ENCODE data around the gene M6PR. TPM values are rescaled to one million over a fixed set of nuclear protein-coding genes. Genes with fewer than 3 reads are reported as not detected.
A peak's percentile ranks its signal among the peaks of the same experiment; 100 is the strongest.
"Not testable (repeated sequence)": the region's sequence is repeated elsewhere in the genome, so short reads cannot be mapped to it uniquely, and the experiment has no call there.

Gene M6PR
- polyA plus RNA-seq, 3 donors from 2014 or later: 285 to 435 (median 395) TPM

DNA sequence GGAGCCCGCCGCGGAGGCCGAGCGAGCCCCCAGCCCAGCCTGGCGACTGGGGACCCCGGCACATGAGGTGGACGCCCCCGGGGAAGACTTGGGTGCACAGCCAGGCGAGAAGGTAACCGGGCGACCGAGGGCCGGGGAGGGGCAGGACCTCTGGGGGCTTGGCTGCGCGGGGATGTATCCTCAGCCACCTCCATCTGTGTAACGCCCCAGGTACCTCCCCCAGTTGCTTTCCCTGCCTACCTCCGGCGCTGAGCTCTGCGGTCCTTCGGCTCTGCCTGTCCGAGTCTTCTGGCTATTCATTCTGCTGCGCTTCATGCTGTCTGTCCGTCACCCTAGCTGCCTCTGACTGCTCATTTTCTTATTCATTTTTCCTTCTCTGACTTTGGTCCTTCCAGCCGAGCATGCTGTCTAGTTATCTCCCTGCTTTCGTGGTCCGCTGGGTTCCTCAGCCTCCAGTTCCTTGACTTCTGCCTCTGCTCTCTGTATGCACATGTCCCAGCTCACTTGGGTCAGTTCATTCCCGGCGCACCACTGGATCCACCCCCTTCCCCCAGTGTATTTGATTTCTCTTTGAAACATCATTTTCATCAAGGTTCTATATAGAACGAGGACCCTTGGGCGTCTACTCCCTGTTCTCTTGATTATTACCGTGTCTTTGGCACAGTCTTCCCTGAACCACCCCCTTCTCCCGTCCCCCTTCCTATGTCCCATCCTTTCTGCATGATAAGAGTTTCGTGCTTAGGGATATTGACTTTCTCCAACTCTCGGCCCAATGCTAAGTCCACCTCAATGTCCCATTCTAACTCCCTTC is 34.5 kb downstream of the M6PR start:
- Mint-ChIP-seq H3K9me3 (no peaks in the 10 kb centered on the region), H3K27me3 (ENCODE audit: low read depth in 3 of 3) (peaks cover 2 to 10% (median 4%) of the 10 kb centered on the region in 3 donors), H3K4me3 (no peak overlapping the region), H3K36me3 (peaks cover 4 to 9% (median 6%) of the 10 kb centered on the region in 3 donors), H3K27ac (no peak overlapping the region), H3K4me1 (peaks cover 4 to 8% of the 10 kb centered on the region in 2 donors)
- peak; percentile 63 to 68 (median 64) for DNase-seq

DNA sequence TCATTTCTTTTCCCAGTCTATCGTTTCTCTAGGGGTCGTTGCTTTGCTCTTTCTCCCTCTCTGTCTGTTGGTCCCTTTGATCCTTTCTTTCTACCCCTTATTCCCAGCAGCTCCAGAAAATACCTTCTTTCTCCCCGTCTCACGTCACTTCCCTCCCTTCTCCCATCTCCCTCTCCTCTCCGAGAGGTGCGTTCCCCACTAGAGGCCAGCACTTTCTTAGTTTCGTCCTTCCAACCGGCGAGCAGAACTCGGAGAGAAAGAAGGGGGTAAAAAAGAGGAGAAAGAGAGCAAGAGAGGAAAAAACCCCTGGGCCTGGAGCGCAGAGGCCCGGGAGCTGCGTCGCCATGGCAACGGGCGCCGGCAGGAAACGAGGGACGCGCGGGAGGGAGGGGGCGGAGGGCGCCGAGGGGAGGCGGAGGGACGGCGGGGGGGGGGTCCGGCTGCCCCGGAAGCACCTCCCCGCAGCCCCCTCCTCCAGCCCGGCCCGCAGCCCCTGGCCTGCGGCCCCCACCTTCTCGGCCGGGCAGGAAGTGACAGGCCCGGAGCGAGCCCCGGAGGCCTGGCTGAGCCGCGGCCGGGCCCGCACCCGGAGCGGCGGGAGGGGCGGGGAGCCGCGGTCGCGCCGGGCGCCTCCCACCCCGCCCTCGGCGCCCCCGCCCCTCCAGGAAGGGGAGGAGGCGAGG is 35.3 kb downstream of the M6PR start, which contains the start of gene PHC1:
Gene PHC1, plus strand, starts transcription at position 477 of the 683 bp plus-strand sequence. CDS start 3,169 bp downstream, outside the sequence.
- H3K36me3 Mint-ChIP-seq, H3K4me1 Mint-ChIP-seq, H3K9me3 Mint-ChIP-seq: not testable (repeated sequence)
- Mint-ChIP-seq H3K27me3 (ENCODE audit: low read depth in 3 of 3) (peaks cover 2 to 10% (median 4%) of the 10 kb centered on the region in 3 donors), H3K27ac (peak within 1 kb of the TSS; percentile 83 to 97 (median 92)), H3K4me3 (peak within 1 kb of the TSS; percentile 84 to 95 (median 89))
- DNase-seq: peak; percentile 75 to 83 (median 82)

DNA sequence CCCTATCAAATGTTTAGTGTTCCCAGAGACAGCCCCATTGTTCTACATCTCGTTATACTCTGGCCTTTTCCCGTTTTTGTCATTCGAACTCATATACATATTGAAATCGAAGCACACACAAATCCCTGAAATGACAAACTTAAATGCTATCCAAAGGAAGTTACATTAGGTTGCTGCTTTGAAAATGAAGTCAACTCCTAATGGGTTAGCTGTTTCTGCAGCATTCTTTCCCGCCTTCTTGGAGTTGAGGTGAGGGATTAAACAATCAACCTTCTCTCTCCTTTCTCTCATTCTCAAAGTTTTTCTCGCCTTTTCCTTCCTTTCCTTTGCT is 35.8 kb downstream of the M6PR start:
- no peak for DNase-seq
- Mint-ChIP-seq H3K27ac (peak overlapping the region; percentile 83 to 97 (median 92)), H3K36me3 (peaks cover 2 to 3% (median 3%) of the 10 kb centered on the region in 3 donors), H3K27me3 (ENCODE audit: low read depth in 3 of 3) (peaks cover 2 to 10% (median 4%) of the 10 kb centered on the region in 3 donors), H3K4me3 (peak overlapping the region; percentile 84 to 95 (median 89)), H3K4me1 (peaks cover 4 to 8% of the 10 kb centered on the region in 2 donors), H3K9me3 (no peaks in the 10 kb centered on the region)

DNA sequence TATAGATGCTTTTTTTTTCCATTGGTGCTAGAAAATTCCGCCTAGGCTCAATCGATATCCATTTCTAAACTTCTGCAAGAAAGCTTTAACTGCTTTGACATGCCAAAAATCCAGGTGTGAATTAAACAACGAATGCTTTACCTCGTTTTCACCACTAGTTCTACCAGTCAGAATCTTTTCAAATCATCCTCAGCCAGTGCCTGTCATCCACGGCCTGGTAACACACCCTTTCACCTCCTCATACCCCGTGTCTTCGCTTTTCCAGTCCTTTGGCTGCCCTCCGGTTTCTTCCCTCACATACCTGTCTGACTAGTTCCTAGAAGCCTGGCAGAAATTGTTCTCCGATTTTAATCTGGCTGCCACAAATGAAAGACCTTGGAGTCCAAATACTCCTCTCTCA is 36.5 kb downstream of the M6PR start:
- Mint-ChIP-seq H3K27ac (peak overlapping the region; percentile 83 to 97 (median 92)), H3K9me3 (no peaks in the 10 kb centered on the region), H3K27me3 (ENCODE audit: low read depth in 3 of 3) (peaks cover 2 to 10% (median 4%) of the 10 kb centered on the region in 3 donors), H3K4me3 (peak overlapping the region; percentile 14 to 91 (median 85)), H3K36me3 (no peaks in the 10 kb centered on the region), H3K4me1 (peaks cover 4 to 8% of the 10 kb centered on the region in 2 donors)
- peak in 1 of 3 donors; percentile 5 for DNase-seq

DNA sequence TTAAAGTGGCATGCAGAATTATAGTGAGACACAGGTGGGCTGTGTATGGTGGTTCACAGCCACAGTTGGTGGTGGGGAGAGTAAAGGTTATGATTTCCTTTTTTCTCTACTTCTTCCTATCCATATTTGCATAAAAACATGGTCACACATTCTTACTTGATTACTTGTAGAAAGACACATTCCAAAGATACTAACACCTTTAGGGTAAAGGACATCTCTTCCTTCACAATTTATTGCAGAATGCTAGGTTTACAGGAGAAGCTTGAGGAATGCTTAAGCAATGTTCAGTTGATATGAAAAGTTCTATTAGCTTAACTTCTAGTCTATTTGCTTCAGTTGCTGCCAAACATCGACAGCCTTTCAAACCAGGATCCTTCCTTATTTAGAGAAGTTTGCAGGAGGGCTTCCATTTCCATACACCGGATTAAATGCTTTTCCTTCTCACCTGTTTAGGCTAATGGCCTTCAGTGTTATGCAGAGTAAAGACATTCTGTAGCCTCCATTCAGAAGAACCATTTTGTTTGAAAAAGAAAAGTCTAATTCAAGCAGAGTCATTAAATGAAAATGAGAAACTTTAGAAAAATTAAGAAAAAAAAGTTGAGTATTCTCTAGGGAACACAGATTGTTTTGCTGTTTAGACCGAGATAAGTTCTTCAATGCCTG is 37.7 kb downstream of the M6PR start:
- Mint-ChIP-seq H3K27me3 (ENCODE audit: low read depth in 3 of 3) (peaks cover 2 to 10% (median 4%) of the 10 kb centered on the region in 3 donors), H3K4me3 (no peak overlapping the region), H3K36me3 (no peaks in the 10 kb centered on the region), H3K27ac (peak overlapping the region in 2 of 6 donors; percentile 9 to 33), H3K4me1 (peaks cover 4 to 8% of the 10 kb centered on the region in 2 donors), H3K9me3 (no peaks in the 10 kb centered on the region)
- DNase-seq: no peak

DNA sequence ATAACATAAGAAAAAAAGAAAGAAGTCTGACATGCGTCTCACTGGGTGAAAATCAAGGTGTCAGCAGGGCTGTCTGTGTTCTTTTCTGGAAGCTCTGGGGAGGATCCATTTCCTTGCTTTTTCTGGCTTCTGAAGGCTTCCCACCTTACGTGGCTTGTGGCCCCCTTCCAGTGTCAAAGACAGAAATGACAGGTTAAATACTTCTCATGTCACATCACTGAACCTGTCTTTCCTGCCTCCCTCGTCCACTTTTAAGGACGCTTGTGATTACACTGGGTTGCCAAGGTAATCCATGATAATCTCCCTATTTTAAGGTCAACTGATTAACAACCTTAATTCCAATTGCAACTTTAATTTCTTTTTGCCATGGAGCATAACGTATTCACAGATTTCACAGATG is 39.7 kb downstream of the M6PR start:
- H3K36me3 Mint-ChIP-seq: no peaks in the 10 kb centered on the region
- DNase-seq: no peak

DNA sequence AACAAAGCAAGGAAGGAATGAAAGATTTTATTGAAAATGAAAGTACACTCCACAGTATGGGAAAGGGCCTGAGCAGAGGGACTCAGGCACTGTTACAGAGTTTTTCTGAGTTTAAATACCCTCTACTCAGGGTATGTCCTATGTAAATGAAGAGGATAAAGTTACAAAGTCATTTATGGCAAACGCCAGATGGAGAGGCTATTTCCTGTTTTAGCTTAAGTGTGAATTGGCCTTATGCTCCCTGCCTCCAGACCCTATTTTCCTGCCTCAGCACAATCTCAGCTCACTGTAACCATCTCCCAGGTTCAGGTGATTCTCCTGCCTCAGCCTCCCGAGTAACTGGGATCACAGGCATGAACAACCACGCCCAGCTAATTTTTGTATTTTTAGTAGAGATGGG is 41.9 kb downstream of the M6PR start:
- no peak overlapping the region for H3K27ac Mint-ChIP-seq
- no peak overlapping the region for H3K4me3 Mint-ChIP-seq
- H3K9me3 Mint-ChIP-seq: no peaks in the 10 kb centered on the region
- no peaks in the 10 kb centered on the region for H3K4me1 Mint-ChIP-seq
- peaks cover 0 to 4% (median 2%) of the 10 kb centered on the region in 3 donors for H3K27me3 Mint-ChIP-seq (ENCODE audit: low read depth in 3 of 3)
- no peak for DNase-seq
- peaks cover 0 to 4% (median 0%) of the 10 kb centered on the region in 3 donors for H3K36me3 Mint-ChIP-seq

More for the DNA sequence above, 39.7 kb downstream of the M6PR start:
- Mint-ChIP-seq H3K4me1 (peaks cover 4 to 8% of the 10 kb centered on the region in 2 donors), H3K27ac (no peak overlapping the region), H3K4me3 (no peak overlapping the region), H3K27me3 (ENCODE audit: low read depth in 3 of 3) (peaks cover 2 to 10% (median 4%) of the 10 kb centered on the region in 3 donors), H3K9me3 (no peaks in the 10 kb centered on the region)

DNA sequence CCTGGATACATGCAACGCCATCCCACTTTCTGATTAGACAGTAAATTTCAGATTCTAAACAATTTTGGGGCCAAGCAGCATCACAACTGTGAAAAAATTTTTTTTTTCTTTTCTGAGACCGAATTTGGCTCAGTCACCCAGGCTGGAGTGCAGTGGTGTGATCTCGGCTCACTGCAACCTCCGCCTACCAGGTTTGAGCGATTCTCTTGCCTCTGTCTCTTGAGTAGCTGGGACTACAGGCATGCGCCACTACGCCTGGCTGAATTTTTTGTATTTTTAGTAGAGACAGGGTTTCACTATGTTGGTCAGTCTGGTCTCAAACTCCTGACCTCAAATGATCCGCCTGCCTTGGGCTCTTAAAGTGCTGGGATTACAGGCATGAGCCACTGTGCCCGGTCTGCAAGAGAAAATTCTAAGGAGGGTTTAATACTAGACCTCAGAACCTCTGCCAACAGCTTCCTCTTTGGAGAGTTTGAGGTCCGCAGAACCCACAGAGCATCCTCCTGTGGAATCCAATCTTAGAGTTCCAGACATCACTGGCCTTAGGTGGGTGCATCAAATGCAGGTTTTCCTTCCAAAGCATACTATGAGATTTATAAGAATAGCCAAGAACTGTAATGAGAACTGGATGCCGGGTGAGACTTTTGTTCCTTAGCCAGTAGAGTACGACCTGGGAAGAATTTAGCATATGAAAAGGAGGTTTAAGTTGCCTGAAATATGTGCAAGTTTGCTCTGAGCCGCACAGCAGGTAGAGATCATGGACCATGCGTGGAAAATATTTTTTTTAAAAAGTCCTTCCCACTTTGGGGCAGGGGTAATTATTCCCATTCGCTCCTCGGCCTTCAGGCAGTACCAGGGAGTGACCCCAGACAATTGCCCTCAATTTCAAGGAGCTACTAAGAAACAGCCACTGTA is 42.9 kb downstream of the M6PR start:
- no peak overlapping the region for H3K27ac Mint-ChIP-seq
- H3K9me3 Mint-ChIP-seq: no peaks in the 10 kb centered on the region

DNA sequence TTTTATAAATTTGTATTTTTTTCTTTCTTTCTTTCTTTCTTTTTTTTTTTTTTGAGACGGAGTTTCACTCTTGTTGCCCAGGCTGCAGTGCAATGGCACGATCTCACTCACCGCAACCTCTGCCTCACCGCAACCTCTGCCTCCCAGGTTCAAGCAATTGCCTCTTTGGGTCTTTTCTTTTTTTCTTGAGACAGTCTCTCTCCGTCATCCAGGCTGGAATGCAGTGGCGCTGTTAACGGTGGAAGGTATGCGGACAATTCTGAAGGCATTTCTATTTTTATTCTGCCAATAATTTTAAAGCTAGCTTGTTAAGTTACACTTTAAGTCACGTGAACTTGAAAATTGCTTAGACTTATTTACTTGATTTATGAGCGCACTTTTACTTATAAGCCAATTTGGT is 43.9 kb downstream of the M6PR start:
- H3K4me1 Mint-ChIP-seq: no peaks in the 10 kb centered on the region
- H3K27me3 Mint-ChIP-seq (ENCODE audit: low read depth in 3 of 3): peaks cover 2 to 5% (median 2%) of the 10 kb centered on the region in 3 donors
- H3K27ac Mint-ChIP-seq: no peak overlapping the region
- H3K9me3 Mint-ChIP-seq: no peaks in the 10 kb centered on the region
- no peak for DNase-seq
- H3K4me3 Mint-ChIP-seq: no peak overlapping the region
- peaks cover 0 to 4% (median 0%) of the 10 kb centered on the region in 3 donors for H3K36me3 Mint-ChIP-seq

More for the DNA sequence above, 42.9 kb downstream of the M6PR start:
- Mint-ChIP-seq H3K36me3 (peaks cover 0 to 4% (median 0%) of the 10 kb centered on the region in 3 donors), H3K4me1 (no peaks in the 10 kb centered on the region), H3K27me3 (ENCODE audit: low read depth in 3 of 3) (peaks cover 0 to 5% (median 2%) of the 10 kb centered on the region in 3 donors), H3K4me3 (no peak overlapping the region)
- no peak for DNase-seq

DNA sequence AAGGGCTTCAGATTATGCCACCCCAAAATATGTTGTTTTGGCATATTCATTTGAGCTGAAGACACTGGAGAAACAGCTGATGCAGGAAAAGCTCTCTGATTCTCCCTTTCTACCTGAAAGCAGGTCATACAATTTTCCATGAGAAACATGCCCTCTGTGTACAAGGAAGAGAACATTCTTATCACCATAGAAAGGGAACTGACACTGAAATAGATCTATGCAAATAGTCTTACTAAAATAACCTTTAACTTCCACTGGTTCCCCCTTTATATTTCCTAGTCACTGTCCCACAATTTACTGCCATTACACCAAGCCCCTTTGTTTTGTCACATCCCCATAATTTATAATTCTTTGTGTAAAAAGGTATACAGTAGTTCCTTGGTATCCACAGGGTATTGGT is 44.8 kb downstream of the M6PR start:
- H3K4me1 Mint-ChIP-seq: no peaks in the 10 kb centered on the region
- no peak for DNase-seq
- peaks cover 2 to 5% (median 2%) of the 10 kb centered on the region in 3 donors for H3K27me3 Mint-ChIP-seq (ENCODE audit: low read depth in 3 of 3)
- H3K9me3 Mint-ChIP-seq: no peaks in the 10 kb centered on the region
- H3K36me3 Mint-ChIP-seq: peaks cover 0 to 4% (median 0%) of the 10 kb centered on the region in 3 donors
- H3K4me3 Mint-ChIP-seq: no peak overlapping the region
- peak overlapping the region in 1 of 6 donors; percentile 14 for H3K27ac Mint-ChIP-seq

DNA sequence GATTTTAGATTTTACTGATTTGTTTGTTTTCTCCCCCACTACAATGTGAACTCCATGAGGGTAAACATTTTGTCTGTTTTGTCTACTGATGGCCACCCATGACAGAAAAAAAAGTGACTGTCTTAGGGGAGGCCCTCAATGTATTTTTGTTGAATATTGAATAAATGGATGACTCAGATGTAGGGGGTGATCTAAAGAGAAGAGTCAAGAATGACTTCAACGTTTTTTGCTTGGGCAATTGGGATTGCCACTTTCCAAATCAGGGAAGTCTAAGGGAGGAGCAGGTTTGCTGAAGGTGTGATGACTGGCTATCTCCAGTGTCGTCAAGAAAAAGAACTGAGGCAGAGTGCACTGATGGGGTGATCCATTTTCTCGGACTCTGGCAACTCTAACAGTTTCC is 45.8 kb downstream of the M6PR start:
- H3K27ac Mint-ChIP-seq: no peak overlapping the region
- no peak overlapping the region for H3K4me3 Mint-ChIP-seq
- no peaks in the 10 kb centered on the region for H3K4me1 Mint-ChIP-seq
- H3K9me3 Mint-ChIP-seq: no peaks in the 10 kb centered on the region
- DNase-seq: no peak
- H3K27me3 Mint-ChIP-seq (ENCODE audit: low read depth in 3 of 3): peaks cover 2 to 5% (median 4%) of the 10 kb centered on the region in 3 donors
- peaks cover 0 to 4% (median 0%) of the 10 kb centered on the region in 3 donors for H3K36me3 Mint-ChIP-seq

DNA sequence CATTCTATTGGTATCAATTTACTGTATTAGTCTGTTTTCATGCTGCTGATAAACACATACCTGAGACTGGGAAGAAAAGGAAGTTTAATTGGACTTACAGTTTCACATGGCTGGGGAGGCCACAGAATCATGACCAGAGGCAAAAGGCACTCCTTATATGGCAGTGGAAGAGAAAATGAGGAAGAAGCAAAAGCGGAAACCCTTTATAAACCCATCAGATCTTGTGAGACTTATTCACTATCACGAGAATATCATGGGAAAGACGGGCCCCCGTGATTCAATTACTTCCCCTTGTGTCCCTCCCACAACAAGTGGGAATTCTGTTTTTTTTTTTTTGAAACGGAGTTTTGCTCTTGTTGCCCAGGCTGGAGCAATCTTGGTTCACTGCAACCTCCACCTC is 46.7 kb downstream of the M6PR start:
- not testable (repeated sequence) for H3K4me3 Mint-ChIP-seq; H3K9me3 Mint-ChIP-seq; H3K4me1 Mint-ChIP-seq; H3K36me3 Mint-ChIP-seq; H3K27me3 Mint-ChIP-seq (ENCODE audit: low read depth in 3 of 3); H3K27ac Mint-ChIP-seq; DNase-seq

DNA sequence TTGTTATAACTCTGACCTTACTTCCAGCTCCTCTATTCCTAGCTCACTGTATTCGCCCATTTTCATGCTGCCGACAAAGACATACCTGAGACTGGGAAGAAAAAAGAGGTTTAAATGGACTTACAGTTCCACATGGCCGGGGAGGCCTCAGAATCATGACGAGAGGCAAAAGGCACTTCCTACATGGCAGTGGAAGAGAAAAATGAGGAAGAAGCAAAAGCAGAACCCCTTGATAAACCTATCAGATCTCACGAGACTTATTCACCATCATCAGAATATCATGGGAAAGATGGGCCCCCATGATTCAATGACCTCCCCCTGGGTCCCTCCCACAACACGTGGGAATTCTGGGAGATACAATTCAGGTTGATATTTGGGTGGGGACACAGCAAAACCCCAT is 49.6 kb downstream of the M6PR start:
- Mint-ChIP-seq H3K36me3 (peaks cover 0 to 4% (median 0%) of the 10 kb centered on the region in 3 donors), H3K4me1 (no peaks in the 10 kb centered on the region), H3K27me3 (ENCODE audit: low read depth in 3 of 3) (peaks cover 4 to 5% (median 4%) of the 10 kb centered on the region in 3 donors), H3K9me3 (no peaks in the 10 kb centered on the region), H3K27ac (no peak overlapping the region), H3K4me3 (no peak overlapping the region)
- no peak for DNase-seq
